Muscle of arm (tissue), 12 donors: ENCODE results near the gene LGALS9. TPM values are rescaled to one million over a fixed set of nuclear protein-coding genes. Genes with fewer than 3 reads are reported as not detected.
"Not testable (repeated sequence)": the region's sequence is repeated elsewhere in the genome, so short reads cannot be mapped to it uniquely, and the experiment has no call there.

Source experiments
- DNase-seq: peaks from one replicate; pipeline ENCODE4 v3.0.0-alpha.2; 2013
- polyA plus RNA-seq, 12 donors: library from polyadenylated mRNA; unstranded; fragments of 120-200 nt; gene quantifications; one replicate each; pipeline ENCODE4 v1.2.1, GENCODE V29; 2013; ENCODE audit not compliant: insufficient read length in 12 of 12

Gene LGALS9
- polyA plus RNA-seq, 12 donors: 7.4 to 51.7 (median 11.5) TPM; not detected in 1

GRCh38 chr17:27653449-27653971 lies 22.5 kb downstream of the LGALS9 start:
- DNase-seq: not testable (repeated sequence)

GRCh38 chr17:27654136-27654535 lies 23.1 kb downstream of the LGALS9 start:
- no peak for DNase-seq

GRCh38 chr17:27654654-27655524 lies 23.9 kb downstream of the LGALS9 start:
- peak; percentile 60 for DNase-seq

- not testable (repeated sequence) for DNase-seq
These were observed 24.6 kb downstream of the LGALS9 start for GRCh38 chr17:27655525-27656111.

GRCh38 chr17:27656620-27657019 lies 25.6 kb downstream of the LGALS9 start:
- DNase-seq: not testable (repeated sequence)

GRCh38 chr17:27657620-27658019 lies 26.6 kb downstream of the LGALS9 start:
- DNase-seq: no peak

- no peak for DNase-seq
These were observed 28.7 kb downstream of the LGALS9 start for GRCh38 chr17:27659683-27660082.

- no peak for DNase-seq
These were observed 29.4 kb downstream of the LGALS9 start for GRCh38 chr17:27660436-27660835.

- no peak for DNase-seq
These were observed 33.1 kb downstream of the LGALS9 start for GRCh38 chr17:27663936-27664605.

- no peak for DNase-seq
These were observed 33.6 kb downstream of the LGALS9 start for GRCh38 chr17:27664606-27664965.

GRCh38 chr17:27665549-27665948 lies 34.6 kb downstream of the LGALS9 start:
- DNase-seq: no peak

- DNase-seq: not testable (repeated sequence)
These were observed 35.3 kb downstream of the LGALS9 start for GRCh38 chr17:27666270-27666669.

GRCh38 chr17:27666831-27667560 lies 36.0 kb downstream of the LGALS9 start:
- DNase-seq: no peak

- DNase-seq: no peak
These were observed 36.9 kb downstream of the LGALS9 start for GRCh38 chr17:27667656-27668487.

GRCh38 chr17:27668488-27668823 lies 37.5 kb downstream of the LGALS9 start:
- DNase-seq: no peak

- no peak for DNase-seq
These were observed 38.1 kb downstream of the LGALS9 start for GRCh38 chr17:27669136-27669535.

- no peak for DNase-seq
These were observed 38.9 kb downstream of the LGALS9 start for GRCh38 chr17:27669850-27670249.

GRCh38 chr17:27670791-27671590 lies 40.0 kb downstream of the LGALS9 start:
- DNase-seq: no peak

GRCh38 chr17:27671591-27671910 lies 40.6 kb downstream of the LGALS9 start:
- DNase-seq: no peak

GRCh38 chr17:27671977-27672480 lies 41.0 kb downstream of the LGALS9 start:
- DNase-seq: not testable (repeated sequence)
